ENCODE data around the gene LRRC52. TPM values are rescaled to one million over a fixed set of nuclear protein-coding genes. Genes with fewer than 3 reads are reported as not detected.

LRRC52 gene
- total and polyA plus RNA-seq, 2 of the 8 experiments (the other 6 are each of a cell fraction or from before 2014, with no cell fraction given): 0.05 TPM; not detected in 1

DNA sequence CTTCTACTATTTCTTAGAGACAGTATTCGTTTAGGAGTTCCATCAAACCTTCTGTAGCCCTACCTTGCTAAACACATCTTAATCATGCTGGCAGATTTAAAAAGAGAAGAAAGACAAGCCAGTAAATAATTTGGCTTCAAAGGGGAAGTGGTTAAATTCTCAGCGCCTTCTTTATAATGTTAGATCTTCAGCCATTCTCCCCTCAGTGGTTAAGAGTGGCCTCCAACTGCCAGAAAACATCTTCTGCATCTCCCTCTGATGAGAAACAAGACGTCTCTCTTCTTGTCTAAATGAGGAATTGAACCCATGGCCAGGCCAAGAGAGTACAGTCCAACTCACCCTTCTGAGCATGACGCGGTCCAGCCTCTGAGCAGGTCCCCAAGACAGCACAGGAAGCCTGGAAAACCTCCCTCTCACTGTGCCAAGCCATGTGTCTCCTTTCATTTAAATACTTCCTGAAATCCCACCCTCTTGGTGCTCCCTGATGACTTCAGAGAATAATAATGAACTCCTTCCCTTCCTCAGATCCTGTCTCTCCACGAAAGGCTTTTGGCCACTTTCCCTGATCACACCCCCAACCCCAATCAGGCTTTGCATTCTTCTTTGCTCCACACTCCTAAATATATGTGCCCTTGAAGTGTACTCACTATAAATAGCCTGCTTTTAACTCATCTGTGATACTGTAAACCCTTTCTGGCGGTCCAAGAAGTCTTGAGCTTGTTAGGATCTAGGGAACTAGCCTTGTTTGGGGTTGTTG lies 16.4 kb upstream of the LRRC52 start:
- CTCF ChIA-PET (ENCODE audit: partially characterized antibody): no interaction called here
- H4K8ac ChIP-seq (ENCODE audit: extremely low read depth, insufficient read depth, low read length): no peak overlapping the region
- H4K5ac ChIP-seq (ENCODE audit: insufficient read length, low read depth, low read length): no peak overlapping the region
- H3K23ac ChIP-seq (ENCODE audit: insufficient read length): no peak overlapping the region
- H3K79me2 ChIP-seq (ENCODE audit: control insufficient read depth in 1 of 2, insufficient read depth in 2 of 2, low read length in 2 of 2): no peaks in the 10 kb centered on the region
- H2AFZ ChIP-seq (ENCODE audit: low read length): no peak overlapping the region
- H3K4me3 ChIP-seq (ENCODE audit: extremely low read depth in 1 of 4, insufficient read depth in 2 of 4, low read depth in 3 of 4, low read length in 4 of 4): no peak overlapping the region
- no peak overlapping the region for H3K4ac ChIP-seq (replicated peaks; ENCODE audit: insufficient read length, low read depth, low read length)
- TF ChIP-seq NRF1 (IDR thresholded peaks at IDR 0.05; ENCODE audit: low read depth, low read length): no peak
- TF ChIP-seq SUZ12 (IDR thresholded peaks at IDR 0.05; ENCODE audit: low read length): no peak
- no peak for TF ChIP-seq TAF1 (IDR thresholded peaks at IDR 0.05; ENCODE audit: low read depth, low read length)
- no peak for TF ChIP-seq GTF2F1 (IDR thresholded peaks at IDR 0.05; ENCODE audit: borderline replicate concordance, low read depth, low read length)
- TF ChIP-seq RBBP5 (IDR thresholded peaks at IDR 0.05; ENCODE audit: borderline replicate concordance, low read depth, low read length): no peak
- TF ChIP-seq KDM5A (IDR thresholded peaks at IDR 0.05; ENCODE audit: low read length): no peak
- TF ChIP-seq FOSL1 (IDR thresholded peaks at IDR 0.05; ENCODE audit: insufficient read depth, low read depth, low read length): no peak
- no peak for TF ChIP-seq JUND (IDR thresholded peaks at IDR 0.05; ENCODE audit: low read length)
- no peak for TF ChIP-seq CBX5 (IDR thresholded peaks at IDR 0.05; ENCODE audit: low read depth, low read length)
- TF ChIP-seq SAP30 (IDR thresholded peaks at IDR 0.05; ENCODE audit: insufficient read depth, insufficient replicate concordance, low read length): no peak
- no peak for TF ChIP-seq NANOG (IDR thresholded peaks at IDR 0.05; ENCODE audit: insufficient read depth, low read depth, low read length, poor library complexity, severe bottlenecking)
- no peak for TF ChIP-seq BACH1 (IDR thresholded peaks at IDR 0.05; ENCODE audit: low read length)
- TF ChIP-seq PHF8 (conservative IDR thresholded peaks at IDR 0.05; ENCODE audit: low read depth, low read length): no peak
- H2BK5ac ChIP-seq (ENCODE audit: low read depth, low read length): no peak overlapping the region
- no peaks in the 10 kb centered on the region for H3K23me2 ChIP-seq (ENCODE audit: low read depth, low read length)
- no peak overlapping the region for H2AK5ac ChIP-seq (ENCODE audit: low read depth, low read length)
- no peaks in the 10 kb centered on the region for H4K20me1 ChIP-seq (replicated peaks in 1 of 2; ENCODE audit: control insufficient read depth in 1 of 2, insufficient read depth in 2 of 2, low read length in 2 of 2)
- no peak overlapping the region for H3K27ac ChIP-seq (ENCODE audit: low read depth, low read length)
- H3K4me2 ChIP-seq (ENCODE audit: insufficient read depth in 1 of 2, low read depth in 2 of 2, low read length in 2 of 2): no peak overlapping the region
- POLR2A ChIA-PET (ENCODE audit: partially characterized antibody): no interaction called here
- H3K14ac ChIP-seq (ENCODE audit: insufficient read length): no peak overlapping the region
- no peaks in the 10 kb centered on the region for H3K27me3 ChIP-seq (replicated peaks in 1 of 4; ENCODE audit: control insufficient read depth in 3 of 4, extremely low read depth in 1 of 4, insufficient read depth in 3 of 4, low read length in 3 of 4)
- H3K36me3 ChIP-seq (ENCODE audit: control insufficient read depth in 2 of 4, insufficient read depth in 4 of 4, low read length in 3 of 4): no peaks in the 10 kb centered on the region
- FAIRE-seq: no peak
- no peak overlapping the region for H2BK20ac ChIP-seq (ENCODE audit: low read length)
- no peak overlapping the region for H2BK120ac ChIP-seq (replicated peaks; ENCODE audit: low read depth, low read length)
- H3K4me1 ChIP-seq (replicated peaks in 1 of 4; ENCODE audit: control insufficient read depth in 3 of 4, insufficient read depth in 4 of 4, low read length in 3 of 4): no peaks in the 10 kb centered on the region
- H2BK15ac ChIP-seq (ENCODE audit: low read length): no peak overlapping the region
- H3K9me3 ChIP-seq (ENCODE audit: insufficient read depth in 2 of 2, low read depth in 1 of 2, low read length in 1 of 2): no peaks in the 10 kb centered on the region
- no peak for DNase-seq (ENCODE audit: low read depth in 1 of 2, low spot score in 2 of 2)
- no peak overlapping the region for H4K91ac ChIP-seq (replicated peaks; ENCODE audit: insufficient read length, low read length)
- H3K79me1 ChIP-seq (ENCODE audit: low read depth, low read length): no peaks in the 10 kb centered on the region
- no peak overlapping the region for H3K18ac ChIP-seq (ENCODE audit: extremely low read depth, low read length)
- H3K56ac ChIP-seq (replicated peaks; ENCODE audit: insufficient read length, low read depth, low read length): no peak overlapping the region
- H2BK12ac ChIP-seq (ENCODE audit: low read depth, low read length): no peak overlapping the region
- WGBS, 2 experiments (ENCODE audit: extremely low coverage in 1 of 2, insufficient coverage in 1 of 2, insufficient read length in 1 of 2, insufficient replicate concordance in 2 of 2, low coverage in 1 of 2, low lambda C conversion rate in 2 of 2, missing lambda C conversion rate in 1 of 2): 85% methylated on average over 7 of the region's 7 CpGs; no CpG with 5 or more reads in 1 of the 2 experiments
- no peak overlapping the region for H3K9ac ChIP-seq (replicated peaks in 1 of 4; ENCODE audit: extremely low read depth in 1 of 4, low read depth in 3 of 4, low read length in 3 of 4)
